Measurements from ENCODE around the gene RAB32.
A peak's percentile ranks its signal among the peaks of the same experiment; 100 is the strongest.

Gene RAB32

GRCh38 chr6:146578054-146578453 lies 34.4 kb downstream of the RAB32 start:
- no peak overlapping the region for H3K27ac ChIP-seq
- DNase-seq (ENCODE audit: low read depth, low spot score), result peak; percentile 70

DNA sequence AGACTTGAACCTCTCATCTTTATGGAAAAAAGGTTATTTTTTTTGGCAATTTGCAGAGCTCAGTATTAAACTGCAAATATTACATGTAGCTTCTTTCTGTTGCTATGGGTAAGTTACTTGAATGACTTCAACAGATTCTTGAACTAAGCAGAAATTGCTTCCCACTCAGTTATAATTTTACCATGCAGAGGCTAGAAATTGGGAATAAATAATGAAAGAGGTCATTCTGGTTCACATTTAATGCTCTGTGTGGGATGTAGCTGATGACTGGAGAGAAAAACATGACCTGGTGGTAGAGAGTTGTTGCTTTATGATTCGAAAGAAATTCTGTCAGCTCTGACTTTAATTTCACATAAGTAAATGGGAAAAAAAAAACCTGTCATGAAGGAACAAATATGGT lies 38.3 kb downstream of the RAB32 start:
- no peak overlapping the region for H3K27ac ChIP-seq
- DNase-seq (ENCODE audit: low read depth, low spot score), result no peak

- H3K27ac ChIP-seq, result no peak overlapping the region
- no peak for DNase-seq (ENCODE audit: low read depth, low spot score)
Observed at GRCh38 chr6:146582857-146583256, 39.2 kb downstream of the RAB32 start.

DNA sequence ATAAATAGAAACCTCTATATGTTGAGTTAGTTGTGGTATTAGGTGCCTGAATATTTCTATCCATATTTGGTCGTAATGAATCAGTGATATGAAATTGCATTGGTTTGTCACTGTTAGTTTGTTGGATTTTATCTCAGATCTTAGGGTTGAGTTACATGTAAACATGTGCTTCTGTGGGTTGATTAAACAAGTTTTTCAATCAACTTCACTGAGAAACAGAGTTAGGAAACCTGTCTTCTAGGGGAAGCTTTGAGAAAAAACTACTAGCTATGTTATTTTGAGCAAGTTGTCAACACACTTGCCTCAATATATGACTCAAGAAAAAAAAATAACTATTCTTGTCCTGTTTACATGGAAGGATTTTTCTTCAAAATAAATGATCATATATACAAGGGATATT lies 40.3 kb downstream of the RAB32 start:
- no peak for DNase-seq (ENCODE audit: low read depth, low spot score)
- no peak overlapping the region for H3K27ac ChIP-seq

DNA sequence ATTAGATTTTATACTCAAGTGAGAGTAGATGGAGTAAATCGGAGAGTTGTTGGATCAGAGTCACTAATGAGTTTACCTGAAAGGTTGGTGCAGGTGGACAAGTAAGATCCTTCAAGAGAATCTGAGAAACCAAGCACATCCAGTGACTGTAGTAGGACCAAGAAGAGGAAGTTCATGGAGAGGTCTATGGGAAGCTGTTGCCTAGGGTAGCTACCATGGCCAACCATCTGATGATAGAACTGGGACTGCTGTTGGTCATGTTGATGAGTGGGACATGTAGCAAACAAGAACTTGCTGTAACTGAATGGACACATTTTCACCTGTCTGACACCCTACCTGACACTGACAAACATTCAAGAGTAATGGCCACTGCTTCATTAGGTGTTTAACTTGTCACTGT lies 43.8 kb downstream of the RAB32 start:
- H3K27ac ChIP-seq, result no peak overlapping the region
- DNase-seq (ENCODE audit: low read depth, low spot score), result no peak

- no peak for DNase-seq (ENCODE audit: low read depth, low spot score)
Observed at GRCh38 chr6:146590492-146590891, 46.9 kb downstream of the RAB32 start.

DNA sequence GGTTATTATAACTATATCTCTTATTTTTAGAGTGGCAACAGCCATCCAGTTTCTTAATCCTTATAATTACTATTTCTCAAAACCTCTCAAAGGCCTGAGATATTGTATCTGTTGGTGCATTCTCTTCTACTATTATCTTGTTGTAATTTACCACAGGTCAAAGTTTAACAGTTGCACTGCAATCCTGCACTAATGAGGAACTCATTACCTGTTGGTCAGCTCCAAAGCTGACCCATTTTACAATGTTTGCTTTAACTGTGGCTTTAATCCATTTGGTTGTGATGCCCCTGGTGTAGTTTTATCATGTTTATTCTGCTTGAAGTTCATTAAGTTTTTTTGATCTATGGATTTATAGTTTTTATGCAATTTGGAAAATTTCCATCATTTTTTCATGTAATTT lies 48.8 kb downstream of the RAB32 start:
- DNase-seq (ENCODE audit: low read depth, low spot score), result no peak
- no peak overlapping the region for H3K27ac ChIP-seq

More at GRCh38 chr6:146590492-146590891, 46.9 kb downstream of the RAB32 start:
- no peak overlapping the region for H3K27ac ChIP-seq

DNA sequence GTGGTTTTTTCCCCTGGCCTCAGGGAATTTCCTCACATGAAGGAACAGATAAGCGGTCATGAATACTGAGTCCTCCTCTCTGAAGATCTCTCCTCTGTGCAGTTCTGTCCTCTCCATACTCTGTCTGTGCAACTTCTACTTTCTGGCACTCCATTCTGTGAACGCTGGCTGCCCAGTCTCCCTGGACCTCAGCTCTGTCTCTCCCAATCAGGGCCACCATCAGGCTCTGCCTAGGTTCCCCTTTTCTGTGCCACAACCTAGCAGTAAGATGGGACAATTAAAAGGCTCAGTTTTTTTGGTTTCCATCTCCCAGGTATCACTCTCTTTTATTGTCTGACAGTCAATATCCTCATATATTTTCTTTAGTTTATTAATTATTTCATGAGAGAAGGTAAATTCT lies 50.4 kb downstream of the RAB32 start:
- H3K27ac ChIP-seq, result no peak overlapping the region
- DNase-seq (ENCODE audit: low read depth, low spot score), result no peak

DNA sequence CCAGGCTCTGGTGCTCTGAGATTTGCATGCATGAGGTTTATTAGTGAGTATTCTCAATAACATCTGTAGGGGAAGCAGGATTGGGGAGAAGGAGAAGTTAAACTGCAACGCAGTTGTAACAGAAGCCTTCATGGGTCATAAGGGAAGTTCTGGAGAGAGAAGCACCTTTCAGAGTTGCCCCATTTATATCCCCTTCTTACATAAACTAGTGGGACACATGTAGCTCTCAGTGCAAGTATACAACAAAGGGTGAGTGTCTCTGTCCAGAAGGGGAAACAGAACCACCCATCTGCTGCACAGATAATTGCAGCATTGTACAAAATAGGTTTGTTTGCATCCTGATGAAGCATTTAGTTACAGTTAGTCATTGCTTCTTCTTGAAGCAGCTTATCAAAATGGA lies 50.9 kb downstream of the RAB32 start:
- no peak overlapping the region for H3K27ac ChIP-seq
- no peak for DNase-seq (ENCODE audit: low read depth, low spot score)

- no peak for DNase-seq (ENCODE audit: low read depth, low spot score)
- H3K27ac ChIP-seq, result peak overlapping the region; percentile 29
Observed at GRCh38 chr6:146595972-146596731, 52.5 kb downstream of the RAB32 start.

DNA sequence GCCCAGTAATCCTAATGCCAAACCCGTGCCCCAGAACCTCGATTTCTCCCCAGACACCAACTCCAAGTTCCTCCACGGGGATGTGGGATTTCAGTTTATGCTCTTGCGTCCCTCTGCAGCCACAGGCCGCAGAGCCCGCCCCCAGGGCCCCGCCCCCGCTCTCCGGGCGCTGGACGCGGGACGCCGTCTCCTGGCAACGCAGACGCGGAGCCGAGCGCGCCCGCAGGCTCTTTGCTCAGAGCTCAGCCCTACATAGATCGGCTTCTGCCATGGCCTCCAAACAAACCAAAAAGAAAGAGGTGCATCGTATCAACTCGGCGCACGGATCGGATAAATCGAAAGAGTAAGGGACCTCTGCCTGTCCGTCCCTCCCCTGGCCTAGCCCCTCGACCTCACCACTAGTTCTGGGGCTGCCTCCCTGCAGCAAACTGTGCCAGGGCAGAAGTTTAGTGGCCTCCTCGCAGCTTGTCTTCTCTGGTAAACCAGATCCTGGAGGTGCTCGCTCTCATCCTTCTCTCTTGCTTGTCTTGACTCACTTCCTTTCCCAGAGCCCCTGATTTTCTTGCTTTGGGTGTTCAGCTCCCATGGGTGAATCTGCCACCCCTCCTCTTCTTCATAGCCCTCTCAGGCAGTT lies 55.3 kb downstream of the RAB32 start, which contains the start of gene ADGB:
Gene ADGB (plus strand): TSS at position 201 of the 634 bp plus-strand sequence. CDS start 69 bp downstream, at position 270.
- no peak for DNase-seq (ENCODE audit: low read depth, low spot score)
- no peak within 1 kb of the TSS for H3K27ac ChIP-seq

GRCh38 chr6:146601352-146601751 lies 57.7 kb downstream of the RAB32 start:
- H3K27ac ChIP-seq, result no peak overlapping the region
- DNase-seq (ENCODE audit: low read depth, low spot score), result no peak

DNA sequence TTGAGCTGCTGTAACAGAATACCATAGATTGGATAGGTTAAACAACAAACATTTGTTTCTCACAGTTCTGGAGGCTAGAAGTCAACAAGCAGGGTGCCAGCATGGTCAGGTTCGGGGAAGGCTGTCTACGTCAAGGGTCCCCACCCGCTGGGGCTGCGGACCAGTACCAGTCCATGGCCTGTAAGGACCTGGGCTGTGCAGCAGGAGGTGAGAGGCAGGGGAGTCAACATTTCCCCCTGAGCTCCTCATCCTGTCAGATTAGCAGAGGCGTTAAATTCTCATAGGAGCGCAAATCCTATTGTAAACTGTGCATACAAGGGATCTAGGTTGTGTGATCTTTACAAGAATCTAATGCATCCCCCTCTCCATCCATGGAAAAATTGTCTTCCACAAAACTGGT lies 58.9 kb downstream of the RAB32 start:
- DNase-seq (ENCODE audit: low read depth, low spot score), result no peak
- no peak overlapping the region for H3K27ac ChIP-seq
